Measurements from ENCODE around the gene ATRN.

DNA sequence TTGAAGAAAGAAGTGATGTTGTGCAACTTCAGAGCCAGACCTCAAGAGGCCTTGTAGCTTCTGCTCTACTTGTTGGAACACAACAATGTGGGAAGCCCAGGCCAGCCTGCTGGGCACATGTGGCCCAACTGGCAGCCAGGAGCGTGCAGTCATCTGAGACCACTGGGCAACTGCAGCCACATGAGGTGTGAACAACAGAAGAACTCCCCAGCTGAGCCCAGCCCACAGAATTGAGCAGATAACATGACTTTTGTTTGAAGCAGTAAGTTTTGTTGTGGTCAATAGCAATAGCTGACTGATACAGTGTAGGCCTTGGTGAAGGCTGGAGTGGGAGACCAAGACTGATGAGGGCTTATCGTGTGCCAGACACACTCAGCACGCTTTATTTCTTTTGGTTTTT is 219.6 kb downstream of the ATRN start:
- TF ChIP-seq SUZ12 (IDR thresholded peaks at IDR 0.05) = no peak
- TF ChIP-seq ARNT (IDR thresholded peaks at IDR 0.05) = no peak
- no peak for TF ChIP-seq BHLHE40 (IDR thresholded peaks at IDR 0.05; ENCODE audit: borderline replicate concordance)
- no peak for TF ChIP-seq FOXM1 (IDR thresholded peaks at IDR 0.05; ENCODE audit: borderline replicate concordance)
- no peak for TF ChIP-seq FOXA1 (IDR thresholded peaks at IDR 0.05)
- TF ChIP-seq HDGF (IDR thresholded peaks at IDR 0.05; ENCODE audit: borderline replicate concordance) = no peak
